Measurements from ENCODE around the gene PADI4.

Gene PADI4, protein sequence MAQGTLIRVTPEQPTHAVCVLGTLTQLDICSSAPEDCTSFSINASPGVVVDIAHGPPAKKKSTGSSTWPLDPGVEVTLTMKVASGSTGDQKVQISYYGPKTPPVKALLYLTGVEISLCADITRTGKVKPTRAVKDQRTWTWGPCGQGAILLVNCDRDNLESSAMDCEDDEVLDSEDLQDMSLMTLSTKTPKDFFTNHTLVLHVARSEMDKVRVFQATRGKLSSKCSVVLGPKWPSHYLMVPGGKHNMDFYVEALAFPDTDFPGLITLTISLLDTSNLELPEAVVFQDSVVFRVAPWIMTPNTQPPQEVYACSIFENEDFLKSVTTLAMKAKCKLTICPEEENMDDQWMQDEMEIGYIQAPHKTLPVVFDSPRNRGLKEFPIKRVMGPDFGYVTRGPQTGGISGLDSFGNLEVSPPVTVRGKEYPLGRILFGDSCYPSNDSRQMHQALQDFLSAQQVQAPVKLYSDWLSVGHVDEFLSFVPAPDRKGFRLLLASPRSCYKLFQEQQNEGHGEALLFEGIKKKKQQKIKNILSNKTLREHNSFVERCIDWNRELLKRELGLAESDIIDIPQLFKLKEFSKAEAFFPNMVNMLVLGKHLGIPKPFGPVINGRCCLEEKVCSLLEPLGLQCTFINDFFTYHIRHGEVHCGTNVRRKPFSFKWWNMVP

DNA sequence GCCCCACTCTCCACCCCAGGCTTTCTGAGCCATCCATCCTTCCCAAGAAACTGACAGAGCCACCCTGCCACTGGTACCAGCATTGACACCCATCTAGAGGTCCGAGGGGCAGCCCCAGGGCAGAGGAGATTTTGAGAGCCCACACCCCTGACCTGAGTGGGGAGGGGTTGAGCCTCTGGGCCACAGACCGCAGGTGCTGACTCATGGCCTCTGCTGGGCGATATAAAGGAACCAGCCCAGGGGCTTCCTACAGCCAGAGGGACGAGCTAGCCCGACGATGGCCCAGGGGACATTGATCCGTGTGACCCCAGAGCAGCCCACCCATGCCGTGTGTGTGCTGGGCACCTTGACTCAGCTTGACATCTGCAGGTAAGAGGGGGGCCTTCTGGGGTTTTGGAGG is at the start of gene PADI4:
Gene PADI4 (plus strand): TSS at position 252 of the 400 bp plus-strand sequence. CDS start 26 bp downstream, at position 278.
- no peak within 1 kb of the TSS for H3K4me3 Mint-ChIP-seq

DNA sequence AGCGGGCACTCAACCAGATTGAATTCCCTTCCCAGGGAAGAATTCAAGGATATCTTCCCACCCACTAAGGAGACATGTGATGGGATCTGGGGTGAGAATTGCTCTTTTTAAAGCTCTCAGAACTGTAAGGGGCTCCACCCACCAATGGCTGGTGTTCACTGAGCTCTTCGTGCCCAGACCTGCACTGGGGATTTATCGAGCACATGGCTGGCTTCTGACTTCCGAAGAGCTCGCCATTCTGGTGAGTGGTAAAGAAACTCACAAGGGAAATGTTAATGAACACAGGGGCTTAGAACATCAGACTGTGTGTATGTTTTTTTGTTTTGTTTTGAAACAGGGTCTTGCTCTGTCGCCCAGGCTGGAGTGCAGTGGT is 49.3 kb upstream of the PADI4 start:
- H3K4me1 Mint-ChIP-seq: no peaks in the 10 kb centered on the region
- H3K27ac Mint-ChIP-seq: no peak overlapping the region
- no peak for DNase-seq
- no peak overlapping the region for H3K4me3 Mint-ChIP-seq
- H3K9me3 Mint-ChIP-seq: peaks cover 0 to 4% of the 10 kb centered on the region in 2 donors
- ATAC-seq: no peak
- H3K27me3 Mint-ChIP-seq: peaks cover 29% of the 10 kb centered on the region

More for the DNA sequence above, at the start of gene PADI4:
- no peak within 1 kb of the TSS for H3K27ac Mint-ChIP-seq
- ATAC-seq: no peak
- peaks cover 47% of the 10 kb centered on the region for H3K27me3 Mint-ChIP-seq
- peaks cover 1 to 7% of the 10 kb centered on the region in 2 donors for H3K9me3 Mint-ChIP-seq
- no peak for DNase-seq
- peaks cover 9% of the 10 kb centered on the region for H3K4me1 Mint-ChIP-seq

DNA sequence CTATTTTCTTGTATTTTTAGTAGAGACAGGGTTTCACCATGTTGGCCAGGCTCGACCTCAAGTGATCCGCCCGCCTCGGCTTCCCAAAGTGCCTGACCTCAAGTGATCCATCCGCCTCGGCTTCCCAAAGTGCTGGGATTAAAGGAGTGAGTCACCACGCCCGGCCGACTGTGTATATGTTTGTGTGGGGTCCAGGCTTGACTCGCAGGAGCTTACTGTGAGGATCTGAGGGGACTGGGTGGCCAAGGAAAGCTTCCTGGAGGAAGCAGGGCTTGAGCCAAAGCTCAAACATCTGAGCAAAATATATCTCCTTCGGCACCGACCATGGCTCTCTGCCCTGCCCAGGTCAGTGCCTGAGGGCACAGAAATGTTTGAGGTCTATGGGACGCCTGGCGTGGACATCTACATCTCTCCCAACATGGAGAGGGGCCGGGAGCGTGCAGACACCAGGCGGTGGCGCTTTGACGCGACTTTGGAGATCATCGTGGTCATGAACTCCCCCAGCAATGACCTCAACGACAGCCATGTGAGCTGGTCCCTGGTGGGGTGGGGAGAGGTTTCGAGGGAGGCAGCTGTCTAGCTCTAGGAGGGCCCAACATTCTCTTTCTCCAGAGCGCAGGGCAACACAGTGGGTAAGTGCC is 48.6 kb upstream of the PADI4 start:
- Mint-ChIP-seq H3K4me1 (no peaks in the 10 kb centered on the region), H3K9me3 (peaks cover 0 to 4% of the 10 kb centered on the region in 2 donors), H3K27ac (no peak overlapping the region), H3K4me3 (no peak overlapping the region), H3K27me3 (peaks cover 29% of the 10 kb centered on the region)
- DNase-seq (no peak), ATAC-seq (no peak)

DNA sequence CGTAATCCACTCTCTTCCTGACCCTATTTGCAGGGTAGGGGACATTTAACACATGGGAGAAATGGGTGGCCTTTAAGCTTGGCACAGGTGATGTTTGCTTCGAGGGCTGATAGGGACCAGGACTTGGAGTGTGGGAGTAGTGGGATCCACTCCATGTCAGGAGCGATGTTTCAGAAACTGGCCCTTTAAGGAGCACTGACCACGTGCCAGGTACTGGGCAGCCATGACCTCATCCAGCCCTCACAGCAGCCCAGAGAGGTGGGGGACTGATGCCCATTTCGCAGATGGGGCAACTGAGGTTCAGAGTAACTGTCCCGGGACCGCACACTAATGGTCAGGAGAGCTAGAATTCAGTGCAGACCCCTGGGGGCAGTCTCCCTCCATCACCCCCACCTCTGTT is 47.7 kb upstream of the PADI4 start:
- no peak overlapping the region for H3K27ac Mint-ChIP-seq
- H3K4me1 Mint-ChIP-seq: no peaks in the 10 kb centered on the region
- no peak overlapping the region for H3K4me3 Mint-ChIP-seq
- peaks cover 29% of the 10 kb centered on the region for H3K27me3 Mint-ChIP-seq
- ATAC-seq: no peak
- H3K9me3 Mint-ChIP-seq: peaks cover 0 to 4% of the 10 kb centered on the region in 2 donors
- no peak for DNase-seq

DNA sequence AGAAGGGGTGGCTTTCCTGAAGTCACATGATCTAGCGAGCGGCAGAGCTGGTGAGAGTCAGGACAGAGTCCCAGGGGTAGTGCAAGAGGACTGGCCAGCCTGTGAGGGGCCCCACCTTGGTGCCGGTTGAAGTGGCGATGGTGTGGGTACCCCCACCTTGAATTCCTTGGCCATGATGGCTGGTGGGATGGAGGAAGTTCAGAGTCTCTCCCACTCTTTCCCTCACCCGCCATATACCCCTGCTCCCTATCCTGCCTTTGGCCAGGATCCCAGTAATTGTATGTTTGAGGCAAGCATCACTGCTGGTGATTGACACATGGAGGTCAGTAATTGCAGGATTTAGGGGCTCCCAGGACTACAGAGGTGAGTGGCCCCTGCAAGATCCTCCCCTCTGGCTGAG is 47.3 kb upstream of the PADI4 start:
- Mint-ChIP-seq H3K4me1 (no peaks in the 10 kb centered on the region), H3K4me3 (no peak overlapping the region), H3K9me3 (peaks cover 0 to 4% of the 10 kb centered on the region in 2 donors), H3K27ac (no peak overlapping the region), H3K27me3 (peaks cover 29% of the 10 kb centered on the region)
- ATAC-seq (no peak), DNase-seq (no peak)

DNA sequence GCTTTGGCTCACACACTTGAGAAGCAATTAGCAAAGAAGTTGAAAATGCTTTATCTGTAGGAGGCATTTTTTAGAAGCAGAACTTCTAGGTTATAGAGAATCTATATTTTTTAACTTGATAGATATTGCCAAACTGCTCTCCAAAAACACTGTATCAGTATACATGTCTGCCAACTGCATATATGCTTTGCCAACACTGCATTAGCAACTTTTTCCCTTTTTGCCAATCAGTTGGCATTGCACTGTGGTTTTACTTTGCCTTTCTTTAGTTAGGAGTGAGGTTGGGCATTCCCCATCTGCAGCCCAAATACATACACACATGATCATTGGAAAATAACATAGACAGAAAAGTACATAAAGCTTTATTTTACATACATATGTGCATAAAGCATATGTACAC is 44.1 kb upstream of the PADI4 start:
- Mint-ChIP-seq H3K4me1 (no peaks in the 10 kb centered on the region), H3K27ac (no peak overlapping the region), H3K4me3 (no peak overlapping the region), H3K27me3 (peaks cover 29% of the 10 kb centered on the region), H3K9me3 (peaks cover 0 to 4% of the 10 kb centered on the region in 2 donors)
- no peak for DNase-seq
- no peak for ATAC-seq

DNA sequence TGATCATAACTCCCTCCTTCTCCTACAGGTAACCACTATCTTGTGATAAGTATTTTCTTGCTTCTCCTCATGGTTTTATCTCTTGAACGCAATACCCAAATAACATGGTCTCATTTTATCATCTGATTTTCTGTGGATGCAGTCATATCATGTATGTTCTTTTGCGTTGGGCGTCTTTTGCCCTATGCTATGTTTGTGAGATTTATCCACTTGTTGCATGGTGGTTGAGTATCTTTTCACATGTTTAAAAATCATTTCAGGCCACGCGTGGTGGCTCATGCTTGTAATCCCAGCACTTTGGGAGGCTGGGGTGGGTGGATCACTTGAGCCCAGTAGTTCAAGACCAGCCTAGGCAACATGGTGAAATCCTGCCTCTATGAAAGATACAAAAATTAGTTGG is 43.5 kb upstream of the PADI4 start:
- no peak for DNase-seq
- Mint-ChIP-seq H3K9me3 (peaks cover 0 to 4% of the 10 kb centered on the region in 2 donors), H3K27ac (no peak overlapping the region), H3K4me3 (no peak overlapping the region), H3K27me3 (peaks cover 25% of the 10 kb centered on the region), H3K4me1 (no peaks in the 10 kb centered on the region)
- ATAC-seq: no peak

DNA sequence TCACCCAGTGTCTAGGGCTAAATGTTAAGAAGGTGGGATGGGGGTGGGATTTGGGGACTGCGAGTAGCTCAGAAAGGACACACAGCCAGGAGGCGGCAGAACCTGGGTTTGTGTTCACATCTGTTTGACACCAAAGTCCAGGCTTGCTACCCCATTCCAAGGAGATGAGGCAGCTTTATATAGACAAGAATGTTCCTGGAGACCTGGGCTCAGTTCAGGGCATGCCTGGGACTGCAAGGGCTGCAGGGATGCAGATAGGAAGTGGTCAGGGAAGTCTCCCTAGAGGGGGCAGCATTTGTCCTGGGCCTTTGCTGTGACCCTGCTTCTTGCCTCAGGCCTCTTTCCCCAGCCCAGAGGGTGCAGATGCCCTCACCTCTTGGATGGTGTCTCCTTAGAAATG is 42.8 kb upstream of the PADI4 start:
- Mint-ChIP-seq H3K27ac (no peak overlapping the region), H3K9me3 (peaks cover 0 to 4% of the 10 kb centered on the region in 2 donors), H3K4me3 (no peak overlapping the region), H3K4me1 (no peaks in the 10 kb centered on the region), H3K27me3 (peaks cover 23% of the 10 kb centered on the region)
- DNase-seq (no peak), ATAC-seq (no peak)

DNA sequence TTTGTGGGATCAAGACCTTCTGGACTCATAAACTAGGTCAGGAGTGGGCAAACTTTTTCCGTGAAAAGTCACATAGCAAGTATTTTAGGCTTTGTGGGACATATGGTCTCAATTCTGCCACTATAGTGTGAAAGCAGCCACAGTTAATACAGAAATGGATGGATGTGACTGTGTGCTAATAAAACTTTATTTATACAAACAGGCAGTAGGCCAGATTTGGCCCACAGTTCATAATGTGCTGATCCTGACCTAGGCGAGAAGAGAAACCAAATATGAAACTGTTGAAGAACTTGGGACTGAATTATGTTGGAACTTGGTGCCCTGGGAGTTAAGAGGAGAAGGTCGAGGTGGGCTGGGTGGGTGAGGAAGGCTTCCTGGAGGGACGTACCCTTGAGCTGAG is 42.0 kb upstream of the PADI4 start:
- no peak for DNase-seq
- Mint-ChIP-seq H3K4me1 (no peaks in the 10 kb centered on the region), H3K27me3 (peaks cover 15% of the 10 kb centered on the region), H3K27ac (peak overlapping the region in 1 of 2 donors; percentile 55), H3K4me3 (no peak overlapping the region), H3K9me3 (peaks cover 0 to 4% of the 10 kb centered on the region in 2 donors)
- no peak for ATAC-seq

DNA sequence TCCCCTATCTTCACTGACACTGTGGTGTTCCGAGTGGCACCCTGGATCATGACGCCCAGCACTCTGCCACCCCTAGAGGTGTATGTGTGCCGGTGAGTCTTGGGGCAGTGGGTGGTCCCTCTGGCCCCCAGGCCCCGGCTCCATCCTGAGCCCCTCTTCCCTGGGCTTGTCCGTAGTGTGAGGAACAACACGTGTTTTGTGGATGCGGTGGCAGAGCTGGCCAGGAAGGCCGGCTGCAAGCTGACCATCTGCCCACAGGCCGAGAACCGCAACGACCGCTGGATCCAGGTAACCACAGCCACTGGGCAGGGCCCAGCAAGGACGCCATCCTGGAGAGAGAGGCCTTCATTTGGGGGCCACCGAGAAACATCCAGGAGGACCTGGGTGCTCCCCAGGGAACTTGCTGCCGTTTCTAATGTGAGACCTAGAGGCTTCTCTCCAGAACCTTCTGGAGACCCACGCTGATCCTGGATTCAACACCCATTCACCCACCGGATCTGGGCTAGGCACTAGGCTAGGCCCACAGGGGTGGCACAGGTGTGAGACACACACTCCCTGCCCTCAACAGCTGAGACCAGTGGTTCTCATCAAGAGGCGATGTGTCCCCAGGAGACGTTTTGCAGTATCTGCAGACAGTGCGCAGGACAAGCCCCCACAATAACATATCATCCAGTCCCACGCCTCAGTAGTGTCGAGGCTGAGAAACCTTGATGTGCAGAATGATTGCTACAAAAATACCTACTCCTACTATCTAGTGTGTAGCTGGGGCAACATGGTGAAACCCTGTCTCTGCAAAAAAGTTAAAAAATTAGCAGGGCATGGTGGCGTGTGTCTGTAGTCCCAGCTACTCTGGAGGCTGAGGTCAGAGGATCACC is 36.9 kb upstream of the PADI4 start:
- ATAC-seq (no peak), DNase-seq (no peak)
- Mint-ChIP-seq H3K9me3 (no peaks in the 10 kb centered on the region), H3K4me1 (no peaks in the 10 kb centered on the region), H3K4me3 (no peak overlapping the region), H3K27ac (no peak overlapping the region), H3K27me3 (peaks cover 16% of the 10 kb centered on the region)

DNA sequence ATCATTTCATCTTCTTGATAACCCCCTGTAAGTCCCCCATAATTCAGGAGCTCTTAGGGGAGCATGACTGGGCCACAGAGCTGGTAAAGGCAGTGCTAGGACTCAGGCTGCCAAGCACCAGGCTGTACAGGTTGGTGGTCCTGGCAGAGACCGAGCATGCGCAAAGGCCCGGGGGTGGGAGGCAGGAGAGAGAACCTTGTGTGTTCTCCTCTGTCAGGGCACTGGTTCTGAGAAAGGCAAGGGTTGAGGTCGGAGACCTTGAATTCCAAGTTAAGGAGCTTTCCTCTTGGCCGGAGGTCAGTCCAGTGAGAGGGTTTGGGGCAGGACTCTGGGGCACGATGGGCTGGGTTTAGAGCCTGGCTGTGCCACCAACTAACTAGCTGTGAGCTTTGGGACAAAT is 35.9 kb upstream of the PADI4 start:
- ATAC-seq (no peak), DNase-seq (no peak)
- Mint-ChIP-seq H3K27ac (no peak overlapping the region), H3K9me3 (no peaks in the 10 kb centered on the region), H3K4me3 (no peak overlapping the region), H3K4me1 (no peaks in the 10 kb centered on the region), H3K27me3 (peaks cover 16% of the 10 kb centered on the region)

DNA sequence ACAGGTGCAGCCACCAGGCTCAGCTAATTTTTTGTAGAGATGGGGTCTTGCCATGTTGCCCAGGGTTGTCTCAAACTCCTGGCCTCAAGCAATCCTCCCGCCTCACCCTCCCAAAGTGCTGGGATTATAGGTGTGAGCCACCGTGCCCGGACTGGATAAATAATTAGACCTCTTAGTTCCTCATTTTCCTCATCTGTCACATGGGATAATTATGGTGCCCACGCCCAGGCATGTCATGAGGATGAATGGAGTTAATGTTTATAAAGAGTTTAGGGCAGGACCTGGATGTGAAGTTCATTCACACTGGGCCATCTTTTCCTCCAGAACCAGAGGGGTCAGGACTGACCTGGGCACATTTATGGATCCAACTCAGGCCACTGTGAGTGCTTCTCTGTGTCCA is 35.4 kb upstream of the PADI4 start:
- Mint-ChIP-seq H3K4me3 (no peak overlapping the region), H3K27ac (no peak overlapping the region), H3K27me3 (peaks cover 16% of the 10 kb centered on the region), H3K4me1 (no peaks in the 10 kb centered on the region), H3K9me3 (no peaks in the 10 kb centered on the region)
- no peak for DNase-seq
- ATAC-seq: no peak

DNA sequence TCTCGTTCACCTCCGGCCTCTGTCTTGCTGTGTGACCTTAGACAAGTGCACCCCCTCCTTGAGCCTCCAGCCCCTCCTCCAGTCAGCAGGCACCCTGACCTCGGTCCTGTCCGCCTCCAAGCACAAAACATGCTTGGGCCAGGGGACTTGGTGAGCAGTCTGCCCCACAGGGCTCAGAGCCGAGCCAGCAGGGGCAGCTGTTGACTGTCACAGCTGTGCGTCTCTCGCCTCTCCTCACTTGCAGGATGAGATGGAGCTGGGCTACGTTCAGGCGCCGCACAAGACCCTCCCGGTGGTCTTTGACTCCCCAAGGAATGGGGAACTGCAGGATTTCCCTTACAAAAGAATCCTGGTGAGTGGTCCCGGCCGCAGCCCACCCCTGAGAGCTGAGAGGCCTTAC is 34.9 kb upstream of the PADI4 start:
- ATAC-seq: no peak
- H3K4me1 Mint-ChIP-seq: no peaks in the 10 kb centered on the region
- no peak for DNase-seq
- peaks cover 16% of the 10 kb centered on the region for H3K27me3 Mint-ChIP-seq
- H3K4me3 Mint-ChIP-seq: no peak overlapping the region
- no peak overlapping the region for H3K27ac Mint-ChIP-seq
- no peaks in the 10 kb centered on the region for H3K9me3 Mint-ChIP-seq

DNA sequence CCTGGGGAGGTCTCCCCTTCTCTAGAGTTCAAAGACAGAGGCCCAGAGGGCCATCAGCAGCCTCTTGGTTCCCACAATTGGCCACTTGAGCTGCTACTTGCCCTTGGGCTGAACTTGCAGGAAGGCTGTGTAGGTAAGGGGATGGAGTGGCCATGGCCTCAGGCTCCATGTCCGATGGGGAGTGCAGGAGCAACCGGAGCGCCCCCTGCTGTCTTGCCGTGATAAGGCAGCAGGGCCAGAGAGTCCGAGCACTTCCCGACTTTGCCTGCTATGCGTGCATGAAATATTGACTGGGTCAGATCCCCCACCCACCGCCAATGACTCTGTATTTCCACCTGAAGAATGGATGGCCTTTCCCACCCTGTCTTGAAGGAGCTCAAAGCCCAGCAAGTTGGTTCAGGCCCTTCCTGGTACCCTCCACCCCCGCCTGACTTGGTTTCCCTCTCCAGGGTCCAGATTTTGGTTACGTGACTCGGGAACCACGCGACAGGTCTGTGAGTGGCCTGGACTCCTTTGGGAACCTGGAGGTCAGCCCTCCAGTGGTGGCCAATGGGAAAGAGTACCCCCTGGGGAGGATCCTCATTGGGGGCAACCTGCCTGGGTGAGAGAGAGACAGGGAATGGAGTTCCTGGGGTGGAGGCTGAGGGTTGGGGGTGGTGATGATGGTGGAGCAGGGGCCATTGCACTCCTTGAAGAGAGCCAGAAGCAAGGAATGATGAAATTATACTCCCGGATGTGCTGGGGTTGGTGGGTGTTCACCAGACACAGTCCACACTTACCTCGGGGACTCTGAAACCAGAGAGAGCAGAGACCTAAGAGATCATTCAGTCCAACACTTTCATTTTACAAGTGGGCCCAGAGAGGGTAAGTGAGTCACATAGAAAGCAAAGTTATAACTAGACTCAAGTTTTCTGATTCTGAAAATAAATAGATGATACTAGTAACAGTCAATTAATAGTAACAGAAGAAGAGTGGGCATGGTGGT is 33.5 kb upstream of the PADI4 start:
- peak; percentile 33 to 48 for DNase-seq
- Mint-ChIP-seq H3K4me3 (no peak overlapping the region), H3K27ac (no peak overlapping the region), H3K27me3 (peaks cover 17% of the 10 kb centered on the region), H3K9me3 (no peaks in the 10 kb centered on the region), H3K4me1 (no peaks in the 10 kb centered on the region)
- ATAC-seq: peak; percentile 61

Data from stimulated activated naive CD8-positive, alpha-beta T cell treated with anti-CD3 and anti-CD28 coated beads, Interleukin-15, amount 100 ng/mL, for 72 hours (primary cell).